Epithelial cell of proximal tubule (primary cell): ENCODE measurements around the gene LAIR1. TPM values are rescaled to one million over a fixed set of nuclear protein-coding genes. Genes with fewer than 3 reads are reported as not detected.

Source experiments
- DNase-seq: peaks from one replicate; pipeline ENCODE4 v3.0.0-alpha.2; 2011; ENCODE audit warnings: low read depth
- H3K4me3 ChIP-seq: 2 replicates; pipeline ENCODE4 v1.5.1; 2011; ENCODE audit warnings: low read depth, mild to moderate bottlenecking, low read length
- CTCF ChIP-seq: conservative IDR thresholded peaks from 2 replicates; pipeline ENCODE4 v1.5.1; 2012; ENCODE audit warnings: low read depth, mild to moderate bottlenecking, low read length
- total RNA-seq: library from RNA; depleted of rRNA; stranded (reverse); fragments of >200 nt; gene quantifications from 2 replicates; pipeline ENCODE4 v1.2.3, GENCODE V29; 2015

LAIR1 gene
- total RNA-seq, 1 donor from 2014 or later, result not detected

- no peak for TF ChIP-seq CTCF
- H3K4me3 ChIP-seq, result no peak overlapping the region
- no peak for DNase-seq
These were observed 59.6 kb downstream of the LAIR1 start for GRCh38 chr19:54305141-54305540.

- H3K4me3 ChIP-seq, result no peak overlapping the region
- DNase-seq, result no peak
- TF ChIP-seq CTCF, result no peak
These were observed 62.5 kb downstream of the LAIR1 start for GRCh38 chr19:54302257-54302656.

Other genes with a start within 250 kb of the LAIR1 start
- gene TFPT, start 249.3 kb downstream of the LAIR1 start, total RNA-seq, result 22.1 and 39.6 TPM in 2 replicates
- gene PRPF31, start 249.2 kb downstream of the LAIR1 start, total RNA-seq, result 64.3 and 111 TPM in 2 replicates
- gene CNOT3, start 227.2 kb downstream of the LAIR1 start, total RNA-seq, result 17.7 and 20.5 TPM in 2 replicates
- 6.7 and 11.5 TPM in 2 replicates for gene LENG1, start 205.2 kb downstream of the LAIR1 start, total RNA-seq
- gene TMC4, start 191.8 kb downstream of the LAIR1 start, total RNA-seq, result 3.7 and 9.5 TPM in 2 replicates
- 109 and 218 TPM in 2 replicates for gene MBOAT7, start 175.4 kb downstream of the LAIR1 start, total RNA-seq
- 154 and 174 TPM in 2 replicates for gene TSEN34, start 173.6 kb downstream of the LAIR1 start, total RNA-seq
- 2,374 and 2,446 TPM in 2 replicates for gene RPS9, start 164.1 kb downstream of the LAIR1 start, total RNA-seq
- gene LILRB3, start 141.9 kb downstream of the LAIR1 start, total RNA-seq, result not detected in 2 replicates
- gene LILRA6, start 122.1 kb downstream of the LAIR1 start, total RNA-seq, result not detected in 2 replicates
- gene LILRB5, start 107.7 kb downstream of the LAIR1 start, total RNA-seq, result not detected in 2 replicates
- gene LILRB2, start 83.8 kb downstream of the LAIR1 start, total RNA-seq, result not detected in 2 replicates
- gene LILRA5, start 51.8 kb downstream of the LAIR1 start, total RNA-seq, result not detected in 2 replicates
- not detected in 2 replicates for gene LILRA4, start 25.8 kb downstream of the LAIR1 start, total RNA-seq
- 3.6 TPM in 1 of 2 replicates, not detected in the other for gene TTYH1, start 50.5 kb upstream of the LAIR1 start, total RNA-seq
- gene LENG8, start 84.3 kb upstream of the LAIR1 start, total RNA-seq, result 32.5 and 39.1 TPM in 2 replicates
- 2.7 and 4.1 TPM in 2 replicates for gene LENG9, start 98.8 kb upstream of the LAIR1 start, total RNA-seq
- gene CDC42EP5, start 108.4 kb upstream of the LAIR1 start, total RNA-seq, result 5.1 and 33.7 TPM in 2 replicates
- not detected in 2 replicates for gene LAIR2, start 137.9 kb upstream of the LAIR1 start, total RNA-seq
- gene LILRA2, start 208.9 kb upstream of the LAIR1 start, total RNA-seq, result not detected in 2 replicates
- gene LILRA1, start 228.7 kb upstream of the LAIR1 start, total RNA-seq, result not detected in 2 replicates